ENCODE results near the gene CHAC2. TPM values are rescaled to one million over a fixed set of nuclear protein-coding genes. Genes with fewer than 3 reads are reported as not detected.

The CHAC2 gene
- total and polyA plus RNA-seq, 2 donors (not counting 1 experiment from before 2014, with no cell fraction given) = 1.6 to 3.2 TPM

GRCh38 chr2:53740170-53740569 is 27.4 kb upstream of the CHAC2 start:
- ChIA-PET POLR2A (no interaction called here), CTCF (no interaction called here)
- Histone ChIP-seq H3K27ac (ENCODE audit: low read length in 2 of 2) (no peak overlapping the region), H3K4me1 (ENCODE audit: control insufficient read depth in 2 of 2, insufficient read depth in 2 of 2, low read length in 2 of 2) (no peaks in the 10 kb centered on the region), H3K79me2 (ENCODE audit: control insufficient read depth, insufficient read depth, low read length) (peaks cover under 1% of the 10 kb centered on the region), H3K27me3 (replicated peaks in 1 of 4; ENCODE audit: control extremely low read depth in 1 of 4, control insufficient read depth in 3 of 4, insufficient read depth in 4 of 4, low read length in 3 of 4) (no peaks in the 10 kb centered on the region), H3K4me2 (replicated peaks; ENCODE audit: low read depth, low read length, poor library complexity, severe bottlenecking) (no peak overlapping the region), H3K9me3 (ENCODE audit: control extremely low read depth in 1 of 3, control insufficient read depth in 2 of 3, insufficient read depth in 1 of 3, low read length in 2 of 3) (no peaks in the 10 kb centered on the region), H4K20me1 (ENCODE audit: control insufficient read depth, insufficient read depth, low read length, poor library complexity, severe bottlenecking) (no peaks in the 10 kb centered on the region), H3K9ac (ENCODE audit: low read length) (no peak overlapping the region), H3K4me3 (ENCODE audit: control extremely low read depth in 1 of 5, extremely low read depth in 1 of 5, insufficient read depth in 1 of 5, low read depth in 2 of 5, low read length in 4 of 5) (no peak overlapping the region), H3K36me3 (replicated peaks in 1 of 2; ENCODE audit: control extremely low read depth in 1 of 2, control insufficient read depth in 1 of 2, extremely low read depth in 1 of 2, insufficient read depth in 2 of 2, low read length in 1 of 2) (peaks cover 0 to 7% of the 10 kb centered on the region in 2 experiments), H2AFZ (ENCODE audit: insufficient read depth, low read depth, low read length, poor library complexity, severe bottlenecking) (no peak overlapping the region)
- intact Hi-C loops (cut with micrococcal nuclease) = no loop called here
- H3K4me1 Mint-ChIP-seq = peaks cover 5% of the 10 kb centered on the region
- H3K27ac Mint-ChIP-seq = no peak overlapping the region
- no peaks in the 10 kb centered on the region for H3K9me3 Mint-ChIP-seq (ENCODE audit: insufficient read depth)
- TF ChIP-seq CTCF (IDR thresholded peaks at IDR 0.05) (no peak), EZH2 (IDR thresholded peaks at IDR 0.05; ENCODE audit: borderline replicate concordance, insufficient read depth, low read depth, low read length, poor library complexity, severe bottlenecking) (no peak)
- DNase-seq = no peak
- H3K4me3 Mint-ChIP-seq = no peak overlapping the region
- ATAC-seq (ENCODE audit: low read depth) = no peak
- H3K27me3 Mint-ChIP-seq = no peaks in the 10 kb centered on the region

GRCh38 chr2:53744395-53745065 is 23.1 kb upstream of the CHAC2 start:
- no peak for ATAC-seq (ENCODE audit: low read depth)
- ChIA-PET POLR2A (no interaction called here), CTCF (no interaction called here)

More at GRCh38 chr2:53744395-53745065, 23.1 kb upstream of the CHAC2 start:
- H3K27me3 ChIP-seq (replicated peaks in 1 of 4; ENCODE audit: control extremely low read depth in 1 of 4, control insufficient read depth in 3 of 4, insufficient read depth in 4 of 4, low read length in 3 of 4) = no peaks in the 10 kb centered on the region
- no peak overlapping the region for H3K4me2 ChIP-seq (replicated peaks; ENCODE audit: low read depth, low read length, poor library complexity, severe bottlenecking)
- WGBS (ENCODE audit: insufficient coverage) = no CpG with 5 or more reads among the region's 2 CpGs
- H3K9ac ChIP-seq (ENCODE audit: low read length) = no peak overlapping the region
- no peak overlapping the region for H3K27ac Mint-ChIP-seq
- intact Hi-C loops (cut with micrococcal nuclease) = no loop called here
- no peak for DNase-seq
- H3K27ac ChIP-seq (ENCODE audit: low read length in 2 of 2) = no peak overlapping the region
- TF ChIP-seq EZH2 (IDR thresholded peaks at IDR 0.05; ENCODE audit: borderline replicate concordance, insufficient read depth, low read depth, low read length, poor library complexity, severe bottlenecking) (no peak), CTCF (IDR thresholded peaks at IDR 0.05) (no peak)
- no peak overlapping the region for H3K4me3 ChIP-seq (ENCODE audit: control extremely low read depth in 1 of 5, extremely low read depth in 1 of 5, insufficient read depth in 1 of 5, low read depth in 2 of 5, low read length in 4 of 5)
- no peaks in the 10 kb centered on the region for H4K20me1 ChIP-seq (ENCODE audit: control insufficient read depth, insufficient read depth, low read length, poor library complexity, severe bottlenecking)
- H3K4me3 Mint-ChIP-seq = no peak overlapping the region
- H3K4me1 ChIP-seq (ENCODE audit: control insufficient read depth in 2 of 2, insufficient read depth in 2 of 2, low read length in 2 of 2) = no peaks in the 10 kb centered on the region
- peaks cover 6% of the 10 kb centered on the region for H3K4me1 Mint-ChIP-seq
- no peaks in the 10 kb centered on the region for H3K9me3 Mint-ChIP-seq (ENCODE audit: insufficient read depth)
- no peak overlapping the region for H2AFZ ChIP-seq (ENCODE audit: insufficient read depth, low read depth, low read length, poor library complexity, severe bottlenecking)
- peaks cover 4 to 7% of the 10 kb centered on the region in 2 experiments for H3K36me3 ChIP-seq (replicated peaks in 1 of 2; ENCODE audit: control extremely low read depth in 1 of 2, control insufficient read depth in 1 of 2, extremely low read depth in 1 of 2, insufficient read depth in 2 of 2, low read length in 1 of 2)
- no peaks in the 10 kb centered on the region for H3K79me2 ChIP-seq (ENCODE audit: control insufficient read depth, insufficient read depth, low read length)
- H3K9me3 ChIP-seq (ENCODE audit: control extremely low read depth in 1 of 3, control insufficient read depth in 2 of 3, insufficient read depth in 1 of 3, low read length in 2 of 3) = no peaks in the 10 kb centered on the region
- H3K27me3 Mint-ChIP-seq = no peaks in the 10 kb centered on the region

Measured in B cell (primary cell).